Stimulated activated CD4-positive, alpha-beta T cell treated with anti-CD3 and anti-CD28 coated beads, Interleukin-1b, Interleukin-23, amount 100 ng/mL, for 24 hours (primary cell): ENCODE results near the gene MYO1H.
A peak's percentile ranks its signal among the peaks of the same experiment; 100 is the strongest.
"Not testable (repeated sequence)": the region's sequence is repeated elsewhere in the genome, so short reads cannot be mapped to it uniquely, and the experiment has no call there.

Experiments used
- DNase-seq, 4 experiments: peaks; one replicate each; pipeline ENCODE4 v3.0.0-alpha.2; 2020; ENCODE audit warnings: low read depth in 4 of 4, low spot score in 1 of 4

Gene MYO1H

DNA sequence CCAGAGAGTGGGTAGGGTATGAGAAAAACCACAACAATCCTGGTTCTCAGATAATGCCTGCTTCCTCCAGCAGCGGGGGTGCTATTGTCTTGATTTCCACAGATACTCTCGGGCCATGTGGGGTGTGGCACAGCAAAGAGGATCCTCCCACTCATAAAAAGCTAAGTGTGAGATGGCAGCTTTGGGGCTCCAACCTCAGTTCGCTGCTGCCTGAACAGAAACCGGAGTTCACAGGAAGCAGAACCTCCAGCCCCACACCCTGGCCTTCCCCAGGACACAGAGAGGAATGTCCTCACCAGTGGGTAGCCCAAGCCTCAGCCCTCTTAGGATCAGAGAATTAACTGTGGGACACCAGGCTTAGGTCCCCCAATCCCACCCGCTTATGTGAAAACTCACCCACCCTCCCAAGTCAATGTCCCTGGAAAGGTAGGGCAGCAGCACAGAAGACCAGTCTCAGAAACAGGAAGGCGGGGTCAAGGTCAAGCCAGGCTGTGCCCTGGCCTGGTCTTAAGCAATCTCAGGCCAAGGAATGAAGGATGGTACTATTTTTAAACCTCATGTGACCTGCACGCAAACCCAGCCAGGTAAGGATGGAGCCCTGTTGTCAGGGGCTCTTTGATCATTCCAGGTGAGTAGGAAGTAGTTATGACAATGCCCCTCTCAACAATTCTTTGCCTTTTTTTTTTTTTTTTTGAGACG lies 120.4 kb downstream of the MYO1H start:
- DNase-seq, result no peak

GRCh38 chr12:109469517-109469916 lies 121.8 kb downstream of the MYO1H start:
- DNase-seq, result no peak

DNA sequence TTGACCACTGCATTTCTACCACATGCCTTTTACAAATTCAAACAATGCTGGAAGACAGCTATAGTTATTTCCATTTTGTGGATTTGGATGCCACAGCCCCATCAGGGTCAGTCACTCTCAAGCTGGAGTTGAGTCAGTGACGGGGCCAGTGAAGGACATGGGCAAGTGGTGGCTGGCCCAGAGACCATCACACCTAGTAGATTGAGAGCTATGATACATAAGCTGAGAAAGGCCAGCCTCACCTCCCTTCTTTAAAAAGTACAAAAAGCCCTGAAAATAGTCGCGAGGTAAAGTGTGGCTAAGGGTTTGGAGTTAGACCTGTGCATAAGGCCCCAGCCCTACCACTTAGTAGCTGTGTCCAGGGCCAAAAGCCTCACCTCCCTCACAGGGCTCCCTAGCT lies 125.3 kb downstream of the MYO1H start:
- DNase-seq, result no peak

GRCh38 chr12:109473526-109474270 lies 126.0 kb downstream of the MYO1H start:
- DNase-seq, result not testable (repeated sequence)

DNA sequence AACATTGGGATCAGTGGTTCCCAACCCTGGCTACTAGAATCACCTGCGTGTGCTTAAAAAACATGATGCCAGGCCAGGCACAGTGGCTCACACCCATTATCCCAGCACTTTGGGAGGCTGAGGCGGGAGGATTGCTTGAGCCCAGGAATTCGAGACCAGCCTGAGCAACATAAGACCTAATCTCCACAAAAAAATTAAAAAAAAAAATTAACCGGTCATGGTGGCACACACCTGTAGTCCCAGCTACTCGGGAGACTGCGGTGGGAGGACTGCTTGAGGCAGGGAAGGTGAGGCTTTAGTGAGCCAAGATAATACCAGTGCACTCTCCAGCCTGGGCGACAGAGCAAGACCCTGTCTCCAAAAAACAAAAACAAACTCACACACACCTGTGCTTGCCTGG lies 127.4 kb downstream of the MYO1H start:
- DNase-seq, result no peak

DNA sequence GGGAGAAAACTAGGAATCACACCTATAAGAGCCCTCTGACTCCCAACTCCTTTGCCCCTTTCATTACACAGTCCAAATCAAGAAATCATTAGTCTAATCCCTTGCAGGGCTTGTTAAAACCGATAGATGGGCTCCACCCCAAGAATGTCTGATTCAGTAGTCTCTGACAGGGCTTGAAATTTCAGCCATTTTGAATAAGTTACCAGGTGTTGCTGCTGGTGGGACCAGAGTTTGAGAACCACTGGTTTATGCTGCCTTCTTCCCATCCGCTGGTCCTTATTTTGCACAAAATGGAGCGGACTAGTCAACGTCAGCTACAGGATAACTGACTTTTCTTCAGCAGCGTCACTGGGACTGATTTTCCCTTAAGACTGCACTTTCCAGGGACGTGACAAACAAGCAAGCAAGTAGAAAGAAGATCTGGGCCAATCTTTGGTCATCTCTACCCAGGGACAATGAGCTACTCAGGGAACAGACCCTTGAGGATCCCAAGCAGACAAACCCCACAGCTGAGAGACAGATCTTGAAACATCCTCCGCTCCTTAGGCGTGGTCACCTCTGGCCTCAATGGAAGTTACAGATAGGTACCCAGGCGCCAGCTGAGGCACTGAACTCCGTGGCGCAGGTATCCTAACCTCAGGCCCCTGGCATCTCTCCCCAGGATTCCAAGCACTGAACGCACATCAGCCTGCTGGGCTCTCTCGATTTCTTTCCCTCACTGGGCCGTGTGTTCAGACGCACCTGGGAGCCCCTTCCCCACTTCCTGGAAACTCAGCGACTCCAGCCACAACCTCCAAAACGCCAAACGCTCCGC lies 128.5 kb downstream of the MYO1H start:
- DNase-seq, result no peak

DNA sequence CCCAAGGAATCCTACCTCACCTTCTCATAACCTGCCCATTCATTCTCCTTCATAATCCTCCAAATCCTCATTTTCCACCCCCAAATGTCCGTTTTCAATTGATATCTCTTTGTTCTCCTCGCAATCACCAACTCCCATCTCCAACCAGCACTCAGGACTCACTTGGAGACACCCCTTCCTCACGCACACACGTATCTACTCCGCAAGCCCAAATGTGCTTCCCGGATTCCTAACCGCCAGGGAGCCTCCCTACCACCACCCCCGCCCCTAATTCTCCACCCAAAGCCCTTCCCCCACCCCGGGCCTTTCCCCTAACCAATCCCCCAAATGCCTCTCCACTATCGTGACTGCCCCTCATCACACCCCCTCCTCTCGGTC lies 129.1 kb downstream of the MYO1H start:
- no peak for DNase-seq

GRCh38 chr12:109477185-109477962 lies 129.7 kb downstream of the MYO1H start, which contains the start of the genes KCTD10 and UBE3B:
Gene KCTD10, minus strand, starts transcription at chr12:109477300. Its CDS starts 38 bp downstream, at chr12:109477262.
Gene UBE3B, plus strand, starts transcription at chr12:109477634. Its CDS starts 5,918 bp downstream, at chr12:109483552.
- DNase-seq, result peak; percentile 71 to 80 (median 78)

DNA sequence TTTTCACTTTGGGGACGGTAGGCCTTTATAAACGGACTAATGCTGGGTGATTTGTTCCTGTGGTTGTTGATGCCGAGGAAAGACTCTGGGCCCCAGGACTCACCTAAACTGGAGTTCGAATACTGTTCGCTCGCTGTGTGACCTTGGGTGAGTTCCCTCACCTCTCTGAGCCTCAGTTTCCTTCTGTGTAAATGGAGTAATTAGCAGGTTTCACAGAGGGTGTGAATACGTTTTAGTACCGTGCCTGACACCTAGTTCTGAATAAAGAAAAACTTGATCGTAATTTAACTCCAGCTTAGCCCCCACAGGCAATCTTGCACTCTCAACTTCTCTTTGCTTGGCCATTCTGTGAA lies 130.2 kb downstream of the MYO1H start:
- DNase-seq, result no peak

DNA sequence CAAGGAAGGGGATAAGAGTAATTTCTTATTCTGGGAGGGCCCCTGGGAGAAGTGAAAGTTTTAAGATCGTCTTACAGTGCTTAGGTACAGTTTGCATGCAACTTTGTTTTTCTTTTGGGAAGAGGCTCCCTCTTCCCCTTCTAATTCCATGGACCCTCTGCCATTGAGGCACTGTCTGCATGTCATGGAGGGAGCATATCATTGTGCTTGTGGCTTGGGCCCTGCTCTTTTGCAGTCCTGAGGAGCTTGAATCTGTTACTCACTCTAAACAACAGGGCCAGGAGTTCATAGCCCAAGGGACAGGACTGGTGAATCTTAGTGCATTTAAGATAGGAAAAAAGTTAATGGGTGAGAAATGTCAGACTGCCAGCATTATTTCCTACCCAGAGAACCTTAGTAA lies 132.1 kb downstream of the MYO1H start:
- no peak for DNase-seq

- DNase-seq, result no peak
Measured at GRCh38 chr12:109480356-109480755, 132.7 kb downstream of the MYO1H start.

GRCh38 chr12:109481863-109482262 lies 134.2 kb downstream of the MYO1H start:
- no peak for DNase-seq

GRCh38 chr12:109482491-109482890 lies 134.8 kb downstream of the MYO1H start:
- no peak for DNase-seq

DNA sequence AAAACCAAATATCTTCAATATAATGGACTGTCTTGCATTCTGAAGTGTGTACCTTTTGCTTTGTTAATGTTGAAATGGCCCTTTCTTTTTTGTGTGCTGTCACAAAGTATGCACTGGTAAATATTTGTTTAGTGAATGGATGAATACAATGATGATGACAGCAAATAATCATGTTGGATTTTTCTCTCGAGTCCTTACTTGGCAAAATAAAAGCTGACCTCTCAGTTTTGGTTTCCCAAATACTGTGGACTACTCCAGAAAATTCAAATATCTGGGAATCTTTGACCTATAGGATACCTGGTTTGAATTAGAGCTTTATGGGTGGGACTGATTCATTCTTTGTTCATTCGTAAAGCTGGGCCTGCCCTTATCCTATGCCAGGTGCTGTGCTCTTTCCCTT lies 135.2 kb downstream of the MYO1H start:
- no peak for DNase-seq

DNA sequence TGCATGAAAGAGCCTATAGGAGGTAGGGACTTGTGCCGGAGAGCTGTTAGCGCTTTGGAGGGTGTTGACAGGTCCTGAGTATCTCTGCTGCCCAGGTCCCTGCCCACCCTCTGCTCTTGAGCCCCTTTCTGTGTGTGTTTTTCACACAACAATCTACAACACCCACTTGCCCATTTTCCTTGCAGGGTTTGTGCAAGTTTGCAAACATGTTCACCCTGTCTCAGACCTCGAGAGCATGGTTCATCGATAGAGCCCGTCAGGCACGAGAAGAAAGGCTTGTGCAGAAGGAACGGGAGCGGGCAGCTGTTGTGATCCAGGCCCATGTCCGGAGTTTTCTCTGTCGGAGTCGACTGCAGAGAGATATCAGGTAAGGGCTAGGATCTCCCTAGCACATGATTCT lies 135.6 kb downstream of the MYO1H start:
- DNase-seq, result no peak

DNA sequence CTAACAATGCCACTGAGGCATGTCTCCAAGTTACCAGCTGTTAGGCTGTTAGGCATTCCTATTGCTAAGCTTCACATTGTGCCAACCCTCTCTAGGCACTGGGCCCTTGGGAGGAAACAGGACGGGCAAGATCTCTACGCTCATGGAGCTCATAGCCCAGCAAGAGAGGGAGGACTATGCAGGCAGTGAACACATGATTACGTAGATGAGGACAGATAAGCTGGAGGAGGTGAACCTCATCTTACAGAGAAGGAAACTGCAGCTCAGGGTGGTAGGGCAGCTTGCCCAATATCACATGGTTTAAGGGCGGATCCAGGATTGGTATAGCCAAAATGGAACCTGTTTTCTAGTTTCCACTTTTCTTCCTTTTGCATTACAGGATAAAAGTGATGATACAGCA lies 137.5 kb downstream of the MYO1H start:
- no peak for DNase-seq

DNA sequence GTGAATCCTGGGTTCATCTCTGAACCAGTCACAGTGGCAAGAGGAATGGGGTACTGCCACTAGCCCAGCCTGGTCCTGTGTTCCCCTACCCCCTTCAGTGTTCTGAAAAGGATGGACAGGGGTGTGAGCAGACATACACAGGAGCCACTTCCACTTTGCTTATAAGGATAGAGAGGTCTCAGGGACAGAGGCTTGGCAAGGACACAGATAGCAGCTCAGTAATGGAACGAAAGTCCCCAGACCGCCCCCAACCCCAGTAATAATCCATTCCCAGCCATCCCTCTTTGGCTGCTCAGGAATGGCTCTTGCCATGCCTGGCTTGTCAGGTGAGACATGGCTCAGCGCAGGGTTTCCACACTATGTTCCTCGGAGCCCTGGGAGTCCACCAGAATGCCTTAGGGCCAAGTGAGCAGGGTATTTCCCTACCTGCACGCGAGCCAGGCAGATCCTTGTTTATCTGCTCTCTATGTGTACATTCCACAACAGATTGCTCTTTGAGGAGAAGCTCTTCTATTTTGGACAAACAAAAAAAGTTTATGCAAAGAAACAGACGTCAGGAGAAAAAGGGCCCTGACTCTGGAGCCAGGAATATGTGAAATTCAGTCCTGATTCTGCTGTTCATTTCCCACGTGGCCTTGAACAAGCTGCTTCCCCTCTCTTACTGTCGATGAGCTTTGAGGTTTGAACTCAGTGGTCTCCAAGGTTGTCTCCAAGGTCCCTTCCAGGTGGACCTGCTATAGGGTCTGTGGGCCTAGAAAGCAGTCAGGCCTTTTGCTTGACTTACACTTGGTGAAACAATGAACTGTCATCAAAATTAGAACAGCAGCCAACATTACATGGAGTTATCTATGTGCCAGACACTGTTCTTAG lies 139.7 kb downstream of the MYO1H start:
- no peak for DNase-seq

DNA sequence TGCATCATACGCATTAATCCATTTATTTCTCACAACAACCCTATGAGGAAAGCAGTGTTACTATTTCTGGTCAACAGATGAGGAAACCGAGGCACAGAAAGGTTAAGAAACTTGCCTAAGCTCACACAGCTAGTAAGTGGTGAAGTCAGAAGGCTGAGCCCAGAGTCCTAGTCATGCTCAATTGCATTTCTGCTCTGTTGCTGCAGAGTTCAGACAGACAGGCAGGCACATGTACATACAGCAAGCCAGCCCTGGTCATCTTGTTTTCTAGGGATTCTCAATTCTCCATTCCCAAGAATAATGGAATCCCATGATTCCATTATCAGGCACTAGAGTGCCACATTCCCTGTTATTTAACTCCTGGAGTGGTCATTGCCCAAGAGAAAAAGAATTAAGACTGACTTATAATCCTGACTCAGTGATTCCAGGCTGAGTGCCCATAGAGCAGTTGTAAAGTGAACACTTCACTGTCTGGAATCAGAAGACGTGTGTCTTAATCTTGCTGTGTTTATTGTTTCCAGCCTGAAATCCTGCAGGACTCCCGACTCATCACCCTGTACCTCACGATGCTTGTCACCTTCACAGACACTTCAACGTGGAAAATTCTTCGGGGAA lies 140.5 kb downstream of the MYO1H start:
- no peak for DNase-seq

- DNase-seq, result no peak
Measured at GRCh38 chr12:109489016-109489954, 141.6 kb downstream of the MYO1H start.
